Fibroblast of peridontal ligament (primary cell): Measurements from ENCODE around the gene CPSF6.
"Not testable (repeated sequence)": the region's sequence is repeated elsewhere in the genome, so short reads cannot be mapped to it uniquely, and the experiment has no call there.

Source experiments
- DNase-seq: peaks from one replicate; pipeline ENCODE4 v3.0.0-alpha.2; 2010; ENCODE audit errors: extremely low read depth

The CPSF6 gene, protein sequence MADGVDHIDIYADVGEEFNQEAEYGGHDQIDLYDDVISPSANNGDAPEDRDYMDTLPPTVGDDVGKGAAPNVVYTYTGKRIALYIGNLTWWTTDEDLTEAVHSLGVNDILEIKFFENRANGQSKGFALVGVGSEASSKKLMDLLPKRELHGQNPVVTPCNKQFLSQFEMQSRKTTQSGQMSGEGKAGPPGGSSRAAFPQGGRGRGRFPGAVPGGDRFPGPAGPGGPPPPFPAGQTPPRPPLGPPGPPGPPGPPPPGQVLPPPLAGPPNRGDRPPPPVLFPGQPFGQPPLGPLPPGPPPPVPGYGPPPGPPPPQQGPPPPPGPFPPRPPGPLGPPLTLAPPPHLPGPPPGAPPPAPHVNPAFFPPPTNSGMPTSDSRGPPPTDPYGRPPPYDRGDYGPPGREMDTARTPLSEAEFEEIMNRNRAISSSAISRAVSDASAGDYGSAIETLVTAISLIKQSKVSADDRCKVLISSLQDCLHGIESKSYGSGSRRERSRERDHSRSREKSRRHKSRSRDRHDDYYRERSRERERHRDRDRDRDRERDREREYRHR

DNA sequence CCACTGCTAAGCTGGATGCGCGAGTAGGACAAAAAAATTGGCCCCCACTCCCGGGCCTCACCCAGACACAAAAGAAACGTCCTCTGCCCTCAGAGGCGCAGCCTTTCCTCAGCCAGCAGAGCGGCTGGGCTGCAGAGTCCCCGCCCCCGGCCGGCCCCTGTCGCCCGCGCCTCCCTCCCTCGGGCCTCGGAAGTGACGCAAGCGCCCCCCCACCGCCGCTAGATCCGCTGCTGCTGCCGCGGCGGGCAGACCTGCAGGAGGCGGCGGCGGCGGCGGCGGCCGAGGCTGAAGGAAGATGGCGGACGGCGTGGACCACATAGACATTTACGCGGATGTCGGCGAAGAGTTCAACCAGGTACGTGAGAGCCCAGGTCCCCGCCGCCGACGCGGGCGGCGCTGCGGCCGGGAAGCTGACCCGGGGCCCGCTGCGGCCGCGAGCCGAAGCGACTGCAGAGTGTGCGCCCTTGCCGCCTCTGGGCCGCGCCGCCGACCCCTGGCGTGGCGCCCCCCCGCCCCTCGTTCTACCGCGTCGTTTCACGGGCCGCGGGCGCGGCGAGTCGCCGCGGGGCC lies at the start of gene CPSF6:
Gene CPSF6 (plus strand): TSS at position 218 of the 570 bp plus-strand sequence. CDS start 78 bp downstream, at position 296.
- DNase-seq: peak; percentile 83

DNA sequence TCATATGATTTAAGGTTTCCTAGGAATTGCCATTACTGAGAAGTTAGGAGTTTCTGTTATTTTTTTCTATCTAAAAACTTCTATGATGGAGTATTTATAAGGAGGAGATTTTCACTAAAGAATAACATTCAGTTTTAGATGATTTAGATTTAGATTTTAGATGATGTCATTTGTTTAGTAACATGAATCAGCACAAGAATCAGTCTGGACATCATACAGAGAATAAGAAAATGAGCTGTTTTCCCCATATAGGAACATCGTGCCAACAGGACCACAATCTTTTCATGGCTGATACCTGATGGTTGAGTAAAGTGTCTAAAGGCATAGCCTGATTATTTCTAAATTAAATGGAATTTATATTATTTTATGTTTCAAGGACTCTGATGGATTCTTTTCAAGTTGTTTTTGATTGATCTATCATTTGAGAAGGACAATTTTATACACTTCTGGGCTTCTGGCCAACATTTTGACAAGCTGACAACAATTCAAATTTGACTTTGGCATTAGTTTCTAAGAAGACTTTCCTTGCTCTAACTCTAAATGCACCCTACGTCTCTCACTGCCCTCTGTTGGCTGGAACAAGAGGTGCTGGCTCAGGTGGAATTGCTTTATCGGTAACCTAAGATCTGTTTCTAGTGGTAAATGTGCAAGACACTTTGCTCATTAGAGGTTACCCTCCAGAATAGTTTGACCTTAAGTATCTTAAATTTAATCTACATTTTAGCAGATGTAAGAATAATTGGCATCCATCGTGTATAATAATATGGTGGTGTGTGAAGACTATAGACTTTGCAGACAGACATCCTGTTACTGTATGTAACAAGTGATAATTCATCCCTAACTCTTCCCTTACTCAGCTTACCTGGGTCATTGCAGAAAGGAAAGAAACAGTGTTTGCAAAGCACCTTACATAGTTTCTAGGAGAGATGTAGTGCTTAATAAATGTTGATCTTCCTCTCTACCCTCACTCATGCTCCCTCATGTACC lies 42.8 kb upstream of the CPSF6 start:
- DNase-seq: peak; percentile 3

DNA sequence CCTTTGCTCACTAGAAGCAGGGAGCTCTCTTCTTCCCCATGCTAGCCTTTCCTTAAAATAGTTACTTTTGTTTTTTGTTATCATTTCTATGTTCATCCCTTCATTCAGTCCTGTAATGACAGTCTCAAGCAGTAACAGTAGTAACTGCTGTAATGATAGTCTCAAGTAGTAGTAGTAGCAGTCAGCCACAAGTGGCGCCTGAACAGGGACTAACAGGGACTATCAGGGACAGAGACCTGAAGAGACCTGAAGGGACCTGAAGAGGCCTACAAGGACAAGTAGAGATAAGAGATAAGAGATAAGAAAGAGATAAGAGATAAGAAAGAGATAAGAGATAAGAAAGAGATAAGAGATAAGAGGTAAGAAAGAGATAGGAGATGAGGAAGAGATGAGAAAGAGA lies 39.4 kb upstream of the CPSF6 start:
- not testable (repeated sequence) for DNase-seq

DNA sequence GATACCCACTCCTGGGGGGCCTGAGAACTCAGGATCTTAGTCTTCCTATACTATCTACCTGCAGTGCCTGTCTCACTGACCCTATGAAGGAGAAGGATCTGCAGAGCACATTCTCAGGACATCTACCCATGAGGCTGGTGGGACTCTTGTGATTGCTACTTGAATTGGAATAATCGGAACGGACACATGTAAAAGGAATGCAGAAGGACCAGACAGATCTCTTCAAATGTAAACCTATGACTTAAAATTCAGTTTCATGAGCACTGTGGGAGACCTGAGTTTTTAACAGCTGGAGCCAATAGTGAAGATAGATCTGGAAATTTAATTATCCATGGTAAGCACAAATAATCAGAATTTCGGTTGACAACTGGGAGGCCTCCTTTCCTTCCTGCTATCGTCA lies 35.2 kb upstream of the CPSF6 start:
- DNase-seq: no peak

DNA sequence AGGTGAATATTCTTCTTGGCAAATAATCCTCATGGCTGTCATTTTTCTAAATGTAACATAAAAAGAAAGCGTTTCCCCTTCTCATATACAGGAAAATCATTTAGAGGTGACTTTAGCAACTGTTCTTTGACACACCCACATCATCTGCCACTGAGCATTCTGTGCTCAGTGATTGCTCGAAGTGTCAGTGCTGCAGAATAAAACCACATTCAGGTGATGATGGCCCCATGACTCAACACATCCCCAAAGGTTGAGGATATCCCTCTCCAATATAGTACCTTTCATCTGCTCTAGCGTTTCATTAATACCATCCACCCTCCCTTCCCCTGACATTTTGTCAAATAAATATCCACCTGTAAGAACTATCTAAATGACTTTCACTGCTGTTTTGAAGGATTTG lies 28.7 kb upstream of the CPSF6 start:
- no peak for DNase-seq

DNA sequence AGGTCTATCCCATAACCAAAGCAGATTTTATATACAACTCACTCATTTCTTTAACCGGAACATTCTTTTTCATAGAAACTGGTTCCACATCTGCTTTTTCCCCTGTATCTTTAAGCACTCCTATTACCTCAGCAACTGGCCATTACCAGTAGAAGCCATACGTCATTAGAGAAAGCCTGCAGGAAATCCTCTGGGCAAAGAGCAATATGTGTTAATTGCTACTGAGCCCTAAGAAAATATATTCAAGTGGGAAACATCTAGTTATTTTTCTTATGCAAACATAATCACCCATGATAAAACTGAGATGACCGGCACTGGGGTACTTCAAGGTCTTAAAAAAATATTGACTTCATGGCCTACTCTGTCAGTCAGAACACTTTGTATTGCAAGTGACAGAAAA lies 28.2 kb upstream of the CPSF6 start:
- no peak for DNase-seq

DNA sequence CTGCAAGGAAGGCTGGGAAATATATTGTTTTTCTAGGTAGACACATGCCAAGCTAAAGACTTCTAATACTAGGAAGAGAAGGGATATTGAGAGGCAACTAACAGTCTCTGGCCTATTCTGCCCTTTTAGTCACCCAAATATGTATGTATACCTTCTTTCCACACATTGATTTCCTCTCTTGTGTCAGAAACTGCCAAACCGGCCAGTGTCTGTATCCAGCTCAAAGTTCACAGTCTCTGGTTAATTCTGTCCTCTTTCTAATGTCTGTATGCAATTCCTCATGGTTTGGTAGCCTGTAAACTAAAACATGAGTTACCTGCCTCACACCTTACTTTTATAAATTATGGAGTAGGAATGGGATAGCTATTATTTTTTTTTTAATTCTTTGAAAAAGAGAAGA lies 25.2 kb upstream of the CPSF6 start:
- DNase-seq: no peak

DNA sequence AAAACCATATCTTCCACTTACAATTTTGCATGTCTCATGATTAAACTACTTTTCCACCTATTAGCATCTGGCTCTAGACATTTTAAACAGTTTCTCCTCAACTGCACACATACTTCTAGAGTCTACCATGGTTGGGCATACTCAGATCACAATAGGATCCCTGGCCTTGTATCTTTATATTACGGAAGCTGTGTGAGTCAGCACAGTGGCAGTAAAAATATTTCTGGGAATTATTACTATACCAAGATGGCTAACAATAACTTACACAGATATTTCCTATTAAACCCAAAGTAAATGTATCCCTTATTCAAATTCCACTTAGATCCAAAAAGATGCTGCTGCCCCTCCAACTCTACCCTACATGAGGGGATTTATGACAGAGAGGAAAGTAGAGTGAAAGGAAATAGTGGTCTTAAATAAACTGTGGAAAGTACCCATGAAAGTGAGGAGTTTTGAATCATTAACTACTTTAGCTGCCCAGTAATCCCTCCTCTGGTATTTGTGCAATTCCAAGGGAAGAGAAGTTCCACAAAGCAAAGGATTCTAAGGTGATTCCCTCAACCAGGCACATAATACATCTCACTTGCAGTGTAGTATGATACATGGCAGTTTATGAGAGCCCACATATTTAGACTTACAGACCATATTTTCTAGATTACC lies 14.0 kb upstream of the CPSF6 start:
- no peak for DNase-seq

DNA sequence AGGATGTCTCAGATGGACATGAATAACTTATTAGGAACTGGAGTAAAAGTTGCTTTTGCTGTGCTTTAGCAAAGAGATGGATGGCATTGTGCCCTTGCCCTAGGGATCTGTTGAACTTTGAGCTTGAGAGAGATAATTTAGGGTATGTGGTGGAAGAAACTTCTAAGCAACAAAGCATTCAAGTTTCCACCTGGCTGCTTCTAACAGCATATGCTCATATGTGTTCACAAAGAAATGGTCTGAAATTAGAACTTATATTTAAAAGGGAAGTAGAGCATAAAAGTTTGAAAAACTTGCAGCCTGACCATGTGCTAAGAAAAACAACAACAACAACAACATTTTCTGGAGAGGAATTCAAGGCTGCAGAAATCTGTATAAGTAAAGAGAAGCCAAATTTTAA lies 7.9 kb upstream of the CPSF6 start:
- no peak for DNase-seq

DNA sequence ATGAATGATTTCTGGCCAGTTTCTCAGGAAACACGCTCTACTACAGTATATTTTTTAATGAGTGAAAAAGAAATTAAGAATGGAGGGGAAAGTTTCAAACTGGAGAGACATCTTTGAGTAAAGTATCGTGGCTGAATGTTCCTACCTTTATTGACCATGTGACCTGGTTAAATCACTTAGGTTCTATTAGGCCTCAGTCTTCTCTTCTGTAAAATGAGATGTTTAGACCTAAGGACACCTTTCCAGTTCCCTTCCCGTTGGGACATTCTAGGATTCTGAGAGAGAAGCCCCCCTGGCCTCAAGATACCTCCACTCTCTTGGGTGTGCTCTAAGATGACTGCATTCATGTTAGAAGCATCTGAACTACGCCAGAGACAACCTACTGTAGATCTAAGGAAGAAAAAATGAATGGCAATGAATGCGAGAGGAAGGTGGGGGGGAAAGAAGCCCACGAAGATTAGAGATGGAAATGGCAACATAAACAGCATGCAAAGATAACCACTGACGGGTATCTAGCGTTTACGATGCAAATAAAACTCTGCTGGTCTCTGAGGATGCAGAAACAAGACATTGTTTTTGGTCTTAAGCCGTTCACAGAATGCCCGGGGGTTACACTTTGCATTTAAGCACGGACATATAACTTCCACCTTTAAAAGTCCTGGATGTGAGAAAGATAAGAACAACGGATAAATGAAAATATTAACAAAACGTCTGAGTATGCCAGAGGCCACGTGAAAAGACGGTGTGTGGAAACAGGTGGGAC lies 599 bp upstream of the CPSF6 start:
- no peak for DNase-seq

DNA sequence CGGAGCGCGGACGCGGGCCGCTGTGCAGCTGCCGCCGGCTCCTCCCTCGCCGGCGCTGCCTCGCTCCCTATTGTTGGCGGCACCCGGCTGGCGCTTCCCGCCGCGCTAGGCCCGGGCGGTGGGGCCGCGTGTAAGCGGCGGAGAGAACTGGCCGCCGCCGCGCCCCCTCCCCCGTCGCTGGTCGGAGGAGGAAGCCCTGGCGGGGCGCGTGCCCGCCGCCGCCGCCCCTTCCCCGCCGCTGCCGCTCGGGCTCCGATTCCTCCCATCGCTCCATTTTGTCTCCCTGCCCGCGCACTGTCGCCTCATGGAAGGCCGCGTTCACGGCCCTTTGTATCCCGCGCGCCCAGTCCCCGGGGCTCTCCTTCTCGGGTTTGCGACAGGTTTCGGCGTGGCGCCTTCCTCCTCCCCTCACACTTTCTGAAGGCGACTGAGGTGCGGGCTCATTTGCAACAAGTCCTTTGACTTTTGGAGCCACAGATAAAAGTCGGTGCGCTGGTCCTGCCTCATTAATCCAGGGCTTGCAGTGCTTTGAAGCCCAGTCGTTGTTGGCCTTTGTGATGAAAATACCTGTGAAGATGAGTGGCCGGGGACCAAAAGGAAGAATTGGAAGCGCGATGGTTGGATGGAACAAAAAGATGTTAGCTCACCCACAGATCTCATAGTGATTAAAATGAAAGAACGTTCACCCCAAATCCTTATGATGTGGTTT lies 707 bp downstream of the CPSF6 start:
- DNase-seq: peak; percentile 11

DNA sequence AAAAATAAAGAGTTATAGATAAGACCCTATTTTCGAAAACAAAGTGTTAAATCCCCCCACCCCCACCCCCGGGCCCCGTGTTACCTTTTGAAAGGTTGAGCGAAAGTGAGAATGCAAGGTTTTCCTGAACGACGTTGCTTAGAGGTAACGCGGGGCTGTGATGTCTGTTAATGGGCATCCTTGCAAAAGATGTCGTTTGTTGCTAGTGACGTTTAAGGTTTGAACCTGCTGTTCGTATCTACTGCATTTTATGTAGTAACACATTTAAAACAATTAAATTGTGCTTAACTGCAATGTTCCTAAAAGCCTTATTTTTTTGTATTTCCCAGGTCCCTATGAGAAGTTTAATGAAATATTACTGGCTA lies 1.2 kb downstream of the CPSF6 start:
- peak; percentile 24 for DNase-seq

DNA sequence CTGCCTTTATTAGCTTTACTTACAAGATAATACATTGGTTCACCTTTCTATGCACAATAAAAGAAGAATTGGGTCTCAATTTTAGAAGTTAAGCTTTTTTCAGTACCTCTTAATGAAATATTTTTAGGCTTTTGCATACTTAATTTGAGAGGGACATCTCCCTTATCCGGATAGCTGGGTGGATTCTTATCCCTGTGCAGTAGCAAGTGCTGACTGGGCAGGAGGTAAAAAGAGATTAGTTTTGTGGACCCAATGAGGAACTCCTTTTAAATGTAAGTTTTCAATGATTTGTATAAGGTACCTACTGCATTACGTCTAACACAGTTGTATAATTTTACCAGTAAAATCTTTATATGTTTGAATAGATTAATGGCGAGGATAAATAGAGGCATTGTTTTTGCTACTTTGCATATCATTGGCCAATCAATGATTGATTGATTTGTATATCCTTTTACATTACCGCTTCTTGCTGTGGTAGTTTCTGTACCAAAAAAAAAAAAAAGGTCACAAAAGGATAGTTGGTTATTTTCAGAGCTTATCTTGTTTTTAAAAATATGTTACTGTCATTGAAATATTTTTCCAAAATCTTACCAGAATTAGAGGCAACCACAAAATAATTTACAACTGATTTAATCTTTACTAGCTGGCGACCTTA lies 2.2 kb downstream of the CPSF6 start:
- DNase-seq: peak; percentile 20

DNA sequence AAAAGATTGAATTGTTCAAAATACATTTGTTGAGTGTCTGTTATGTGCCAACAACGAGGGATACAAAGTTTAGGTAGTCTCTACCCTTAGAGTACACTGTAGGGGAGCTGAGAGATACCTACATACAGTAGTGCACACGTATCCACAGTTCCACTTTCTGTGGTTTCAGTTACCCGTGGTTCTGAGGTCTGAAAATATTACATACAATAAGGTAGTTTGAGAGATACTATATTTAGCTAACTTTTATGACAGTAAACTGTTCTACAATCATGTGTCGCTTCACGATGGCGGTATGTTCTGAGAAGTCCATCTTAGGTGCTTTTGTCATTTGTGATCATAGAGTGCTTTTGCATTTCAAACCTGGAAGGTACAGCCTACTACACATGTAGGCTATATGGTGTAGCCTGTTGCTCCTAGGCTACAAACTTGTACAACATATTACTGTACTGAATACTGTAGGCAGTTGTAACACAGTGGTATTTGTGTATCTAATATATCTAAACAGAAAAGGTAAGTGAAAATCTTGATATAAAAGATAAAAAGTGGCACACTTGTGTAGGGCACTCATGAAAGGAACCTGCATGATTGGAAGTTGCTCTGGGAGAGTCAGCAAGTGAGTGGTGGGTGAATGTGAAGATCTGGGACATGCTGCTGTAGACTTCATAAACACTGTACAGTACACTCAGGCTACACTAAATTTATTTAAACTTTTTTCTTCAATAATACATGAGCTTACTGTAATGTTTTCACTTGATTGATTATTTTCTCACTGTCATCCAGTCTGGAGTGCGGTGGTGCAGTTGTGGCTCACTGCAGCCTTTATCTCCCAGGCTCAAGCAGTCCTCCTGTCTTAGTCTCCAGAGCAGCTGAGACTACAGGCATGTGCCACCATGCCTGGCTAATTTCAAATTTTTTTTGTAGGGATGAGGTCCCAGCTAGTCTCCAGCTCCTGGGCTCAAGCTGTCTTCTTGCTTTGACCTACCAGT lies 4.0 kb downstream of the CPSF6 start:
- no peak for DNase-seq

DNA sequence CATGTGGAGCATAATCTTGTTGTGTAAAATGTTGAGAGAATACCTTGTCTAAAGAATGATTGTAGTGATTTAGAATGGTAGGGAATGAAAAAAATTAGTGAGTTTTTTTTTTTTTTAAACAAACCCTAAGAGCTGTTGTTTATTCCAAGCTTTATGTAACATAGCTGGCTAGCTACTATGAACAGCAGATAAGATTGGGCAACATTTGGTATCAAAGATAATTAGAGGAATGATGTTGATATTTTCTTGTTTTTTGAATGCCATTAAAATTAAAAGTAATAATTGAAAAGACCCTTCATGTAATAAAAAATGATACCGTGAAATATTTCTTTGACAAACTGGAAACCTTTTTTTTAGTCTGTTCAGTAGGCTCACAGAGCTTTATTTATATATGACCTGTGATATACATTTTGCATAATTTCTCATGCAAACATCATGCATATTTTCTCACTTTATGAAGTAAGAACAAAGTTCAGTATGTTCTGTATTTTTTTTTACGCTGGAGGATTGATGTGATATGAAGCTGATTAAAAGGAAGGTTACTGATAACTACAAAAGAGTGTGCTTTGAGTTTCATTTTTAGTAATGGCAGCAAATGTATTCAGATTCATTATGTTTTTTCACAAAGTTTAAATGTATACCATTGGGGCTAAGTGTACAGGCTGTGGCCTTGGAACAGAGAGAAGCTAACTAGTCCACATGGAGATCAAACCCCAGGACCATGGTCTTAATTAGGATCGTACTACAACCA lies 8.1 kb downstream of the CPSF6 start:
- DNase-seq: no peak

DNA sequence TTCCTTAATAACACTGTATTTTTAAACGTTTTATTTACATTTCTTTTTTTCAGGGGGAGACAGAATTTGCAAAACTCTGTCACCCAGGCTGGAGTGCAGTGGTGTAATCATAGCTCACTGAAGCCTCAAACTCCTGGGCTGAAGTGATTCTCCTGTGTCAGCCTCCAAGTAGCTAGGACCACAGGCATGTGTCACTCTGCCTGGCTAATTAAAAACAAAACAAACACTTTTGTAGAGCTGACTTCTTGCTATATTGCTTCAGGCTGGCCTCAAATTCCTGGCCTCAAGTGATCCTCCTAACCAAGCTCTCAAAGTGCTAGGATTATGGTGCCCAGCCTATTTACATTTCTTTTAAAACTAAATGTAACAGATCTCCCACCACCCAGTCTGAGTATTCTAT lies 12.7 kb downstream of the CPSF6 start:
- peak; percentile 50 for DNase-seq

DNA sequence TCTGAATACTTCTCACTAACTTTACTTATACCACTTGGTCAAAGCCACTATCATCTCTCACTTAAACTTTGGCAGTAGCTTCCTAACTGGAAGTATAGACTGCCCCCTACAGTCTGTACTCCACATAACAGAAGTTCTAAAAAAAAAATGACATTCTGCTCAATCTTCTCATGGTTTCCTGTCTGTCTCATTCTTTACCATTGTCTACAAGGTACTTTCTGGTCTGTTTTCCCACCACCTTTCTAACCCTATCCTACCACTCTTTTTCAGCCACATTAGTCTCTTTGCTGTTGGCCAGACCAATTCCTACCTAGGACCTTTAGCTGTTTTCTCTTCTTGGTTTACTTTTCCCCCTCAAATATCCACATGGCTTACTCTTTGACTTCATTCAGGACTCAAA lies 14.7 kb downstream of the CPSF6 start:
- DNase-seq: peak; percentile 66

DNA sequence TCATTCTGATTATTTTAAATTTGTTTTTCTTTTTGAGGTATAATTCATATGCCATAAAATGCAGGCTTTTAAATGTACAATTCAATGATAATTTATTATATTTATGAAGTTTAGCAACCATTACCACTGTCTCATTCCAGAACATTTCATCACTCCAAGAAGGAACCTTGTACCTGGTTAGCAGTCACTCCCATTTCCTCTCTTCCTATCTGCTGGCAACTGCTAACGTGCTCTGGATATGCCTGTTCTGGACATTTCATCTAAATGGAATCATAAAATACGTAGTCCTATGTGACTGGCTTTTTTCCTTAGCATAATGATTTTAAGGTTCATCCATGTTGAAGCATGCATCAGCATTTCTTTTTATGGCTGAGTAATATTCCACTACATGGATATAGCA lies 15.5 kb downstream of the CPSF6 start:
- no peak for DNase-seq
